ENCODE data around the gene SH3TC2. TPM values are rescaled to one million over a fixed set of nuclear protein-coding genes. Genes with fewer than 3 reads are reported as not detected.

SH3TC2 gene
- polyA plus RNA-seq, 1 of the 3 experiments (the other 2 are of a cell fraction), result 1.1 TPM

DNA sequence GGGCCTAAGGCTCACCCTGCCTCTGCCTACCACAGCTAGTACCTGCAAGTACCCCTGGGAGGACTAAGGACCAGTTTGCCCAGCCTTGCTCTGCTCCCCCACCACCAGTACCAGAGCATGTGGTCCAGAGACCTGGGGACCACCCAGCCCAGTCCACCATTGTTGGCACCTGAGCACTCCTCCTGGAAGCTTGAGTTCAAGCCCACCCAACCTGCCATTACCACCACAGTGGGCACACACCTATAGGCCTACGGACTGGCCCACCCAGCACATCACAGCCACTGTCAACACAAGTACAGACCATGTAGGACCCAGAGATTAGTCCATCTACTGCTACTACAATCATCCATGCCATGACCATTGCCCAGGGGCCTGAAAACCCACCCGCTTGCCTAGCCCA, 30.8 kb upstream of the SH3TC2 start:
- peaks cover 9% of the 10 kb centered on the region; the same call in 1 of the 2 replicates for H3K9me3 ChIP-seq
- H3K27me3 ChIP-seq (ENCODE audit: insufficient read depth), result no peaks in the 10 kb centered on the region
- H4K20me1 ChIP-seq (ENCODE audit: insufficient read depth), result no peaks in the 10 kb centered on the region
- H3F3A ChIP-seq (replicated peaks; ENCODE audit: insufficient read depth), result no peaks in the 10 kb centered on the region
- ChIA-PET POLR2A (no interaction called here), CTCF (interaction anchor here (1.5 kb wide), 1 partner anchor 914 kb away, joined by 3 read pairs; no protein-coding TSS in a partner anchor)
- no peaks in the 10 kb centered on the region for H3K9me2 ChIP-seq
- H3K4me1 ChIP-seq (ENCODE audit: control insufficient read depth in 1 of 2, insufficient read depth in 2 of 2, low read depth in 1 of 2, low read length in 1 of 2), result no peaks in the 10 kb centered on the region
- no peak overlapping the region for H3K4me2 ChIP-seq
- DNase-seq, result no peak
- TF ChIP-seq, protein P1, sequence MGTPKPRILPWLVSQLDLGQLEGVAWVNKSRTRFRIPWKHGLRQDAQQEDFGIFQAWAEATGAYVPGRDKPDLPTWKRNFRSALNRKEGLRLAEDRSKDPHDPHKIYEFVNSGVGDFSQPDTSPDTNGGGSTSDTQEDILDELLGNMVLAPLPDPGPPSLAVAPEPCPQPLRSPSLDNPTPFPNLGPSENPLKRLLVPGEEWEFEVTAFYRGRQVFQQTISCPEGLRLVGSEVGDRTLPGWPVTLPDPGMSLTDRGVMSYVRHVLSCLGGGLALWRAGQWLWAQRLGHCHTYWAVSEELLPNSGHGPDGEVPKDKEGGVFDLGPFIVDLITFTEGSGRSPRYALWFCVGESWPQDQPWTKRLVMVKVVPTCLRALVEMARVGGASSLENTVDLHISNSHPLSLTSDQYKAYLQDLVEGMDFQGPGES (IDR thresholded peaks at IDR 0.05; ENCODE audit: low read depth, low read length), result no peak
- no peak overlapping the region for H3K9ac ChIP-seq
- no peak overlapping the region for H3K4me3 ChIP-seq (ENCODE audit: low read depth in 2 of 2, low read length in 1 of 2)
- 0% methylated on average over 2 of the region's 2 CpGs for WGBS (ENCODE audit: low lambda C conversion rate)
- H2AFZ ChIP-seq (ENCODE audit: low read depth), result no peak overlapping the region
- no peak overlapping the region for H3K27ac ChIP-seq (ENCODE audit: low read depth in 2 of 2, low read length in 1 of 2)
- no peaks in the 10 kb centered on the region for H3K79me2 ChIP-seq (ENCODE audit: insufficient read depth)
- H3K36me3 ChIP-seq (replicated peaks in 1 of 2; ENCODE audit: control insufficient read depth in 1 of 2, insufficient read depth in 2 of 2, low read length in 1 of 2), result no peaks in the 10 kb centered on the region

DNA sequence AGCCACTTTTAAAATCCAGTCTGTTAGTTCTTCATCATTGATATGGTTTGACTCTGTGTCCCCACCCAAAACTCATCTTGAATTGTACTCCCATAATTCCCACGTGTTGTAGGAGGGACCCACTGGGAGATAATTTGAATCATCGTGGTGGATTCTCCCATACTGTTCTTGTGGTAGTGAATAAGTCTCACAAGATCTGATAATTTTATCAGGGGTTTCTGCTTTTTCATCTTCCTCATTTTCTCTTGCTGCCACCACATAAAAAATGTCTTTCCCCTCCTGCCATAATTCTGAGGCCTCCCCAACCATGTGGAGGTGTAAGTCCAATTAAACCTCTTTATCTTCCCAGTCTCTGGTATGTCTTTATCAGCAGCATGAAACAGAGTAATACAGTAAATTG, 26.9 kb upstream of the SH3TC2 start:
- Histone ChIP-seq H2AFZ (ENCODE audit: low read depth) (no peak overlapping the region), H3K9ac (no peak overlapping the region), H3K36me3 (replicated peaks in 1 of 2; ENCODE audit: control insufficient read depth in 1 of 2, insufficient read depth in 2 of 2, low read length in 1 of 2) (no peaks in the 10 kb centered on the region), H3K27ac (ENCODE audit: low read depth in 2 of 2, low read length in 1 of 2) (no peak overlapping the region), H3K27me3 (ENCODE audit: insufficient read depth) (no peaks in the 10 kb centered on the region), H3K79me2 (ENCODE audit: insufficient read depth) (no peaks in the 10 kb centered on the region), H3K9me3 (no peaks in the 10 kb centered on the region), H3F3A (replicated peaks; ENCODE audit: insufficient read depth) (no peaks in the 10 kb centered on the region), H3K4me1 (ENCODE audit: control insufficient read depth in 1 of 2, insufficient read depth in 2 of 2, low read depth in 1 of 2, low read length in 1 of 2) (no peaks in the 10 kb centered on the region), H3K9me2 (no peaks in the 10 kb centered on the region), H4K20me1 (ENCODE audit: insufficient read depth) (no peaks in the 10 kb centered on the region), H3K4me2 (no peak overlapping the region), H3K4me3 (ENCODE audit: low read depth in 2 of 2, low read length in 1 of 2) (no peak overlapping the region)
- ChIA-PET POLR2A (no interaction called here), CTCF (no interaction called here)
- DNase-seq, result no peak
- TF ChIP-seq MEF2A (IDR thresholded peaks at IDR 0.05; ENCODE audit: borderline replicate concordance, low read depth) (no peak), MXI1 (IDR thresholded peaks at IDR 0.05; ENCODE audit: low read depth, low read length) (no peak), RFX5 (IDR thresholded peaks at IDR 0.05; ENCODE audit: low read length) (no peak), GABPA (IDR thresholded peaks at IDR 0.05; ENCODE audit: low read depth) (no peak), MAX (IDR thresholded peaks at IDR 0.05; ENCODE audit: low read depth) (no peak), NRF1 (IDR thresholded peaks at IDR 0.05; ENCODE audit: low read depth, low read length) (no peak)
- TF ChIP-seq, protein P2, sequence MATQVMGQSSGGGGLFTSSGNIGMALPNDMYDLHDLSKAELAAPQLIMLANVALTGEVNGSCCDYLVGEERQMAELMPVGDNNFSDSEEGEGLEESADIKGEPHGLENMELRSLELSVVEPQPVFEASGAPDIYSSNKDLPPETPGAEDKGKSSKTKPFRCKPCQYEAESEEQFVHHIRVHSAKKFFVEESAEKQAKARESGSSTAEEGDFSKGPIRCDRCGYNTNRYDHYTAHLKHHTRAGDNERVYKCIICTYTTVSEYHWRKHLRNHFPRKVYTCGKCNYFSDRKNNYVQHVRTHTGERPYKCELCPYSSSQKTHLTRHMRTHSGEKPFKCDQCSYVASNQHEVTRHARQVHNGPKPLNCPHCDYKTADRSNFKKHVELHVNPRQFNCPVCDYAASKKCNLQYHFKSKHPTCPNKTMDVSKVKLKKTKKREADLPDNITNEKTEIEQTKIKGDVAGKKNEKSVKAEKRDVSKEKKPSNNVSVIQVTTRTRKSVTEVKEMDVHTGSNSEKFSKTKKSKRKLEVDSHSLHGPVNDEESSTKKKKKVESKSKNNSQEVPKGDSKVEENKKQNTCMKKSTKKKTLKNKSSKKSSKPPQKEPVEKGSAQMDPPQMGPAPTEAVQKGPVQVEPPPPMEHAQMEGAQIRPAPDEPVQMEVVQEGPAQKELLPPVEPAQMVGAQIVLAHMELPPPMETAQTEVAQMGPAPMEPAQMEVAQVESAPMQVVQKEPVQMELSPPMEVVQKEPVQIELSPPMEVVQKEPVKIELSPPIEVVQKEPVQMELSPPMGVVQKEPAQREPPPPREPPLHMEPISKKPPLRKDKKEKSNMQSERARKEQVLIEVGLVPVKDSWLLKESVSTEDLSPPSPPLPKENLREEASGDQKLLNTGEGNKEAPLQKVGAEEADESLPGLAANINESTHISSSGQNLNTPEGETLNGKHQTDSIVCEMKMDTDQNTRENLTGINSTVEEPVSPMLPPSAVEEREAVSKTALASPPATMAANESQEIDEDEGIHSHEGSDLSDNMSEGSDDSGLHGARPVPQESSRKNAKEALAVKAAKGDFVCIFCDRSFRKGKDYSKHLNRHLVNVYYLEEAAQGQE (IDR thresholded peaks at IDR 0.05; ENCODE audit: low read depth, low read length), result no peak
- WGBS (ENCODE audit: low lambda C conversion rate), result 2% methylated on average over 2 of the region's 2 CpGs

Data from SK-N-SH (cell line).